HG03175 (cell line): ENCODE measurements around the gene MOV10L1.
A peak's percentile ranks its signal among the peaks of the same experiment; 100 is the strongest.

ENCODE experiments used
- ATAC-seq: cut with Tn5 transposase; IDR thresholded peaks from one replicate; pipeline ENCODE4 v1.9.1; 2021; ENCODE audit warnings: mild to moderate bottlenecking, moderate library complexity; ENCODE audit not compliant: unreplicated experiment

MOV10L1 gene

GRCh38 chr22:50184902-50185374 is 95.1 kb downstream of the MOV10L1 start:
- ATAC-seq, result no peak

GRCh38 chr22:50185375-50186087 is 95.7 kb downstream of the MOV10L1 start, which contains the start of gene TRABD:
TSS of gene TRABD (plus strand) at chr22:50185913. CDS start at chr22:50193061, 7,148 bp downstream.
- ATAC-seq, result peak; percentile 42

DNA sequence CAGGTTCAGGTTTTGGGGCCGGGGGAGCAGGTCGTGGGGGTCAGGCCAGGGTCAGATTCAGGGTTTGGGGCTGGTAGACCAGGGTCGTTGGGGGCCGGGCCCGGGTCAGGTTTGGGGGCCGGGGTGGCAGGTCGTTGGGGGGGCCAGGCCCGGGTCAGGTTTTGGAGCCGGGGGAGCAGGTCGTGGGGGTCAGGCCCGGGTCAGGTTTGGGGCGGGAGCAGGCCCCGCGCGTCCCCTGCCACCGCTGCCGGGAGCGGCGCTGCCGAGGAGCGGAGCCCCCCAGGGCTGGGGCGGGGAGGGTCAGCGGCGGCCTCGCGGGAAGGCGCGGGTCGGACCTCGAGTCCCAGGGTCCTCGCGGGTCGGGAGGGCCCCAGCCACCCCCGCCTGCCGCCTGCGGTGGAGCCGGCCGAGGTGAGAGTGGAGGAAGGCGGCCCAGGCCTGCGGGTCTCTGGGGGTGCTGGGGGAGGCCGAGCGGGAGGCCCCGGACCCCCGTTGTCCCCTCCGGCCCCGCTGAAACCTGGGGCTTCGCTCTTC is 96.4 kb downstream of the MOV10L1 start:
- ATAC-seq, result no peak

- ATAC-seq, result no peak
Measured at GRCh38 chr22:50186761-50187523, 97.1 kb downstream of the MOV10L1 start.

GRCh38 chr22:50188356-50188755 is 98.5 kb downstream of the MOV10L1 start:
- no peak for ATAC-seq

DNA sequence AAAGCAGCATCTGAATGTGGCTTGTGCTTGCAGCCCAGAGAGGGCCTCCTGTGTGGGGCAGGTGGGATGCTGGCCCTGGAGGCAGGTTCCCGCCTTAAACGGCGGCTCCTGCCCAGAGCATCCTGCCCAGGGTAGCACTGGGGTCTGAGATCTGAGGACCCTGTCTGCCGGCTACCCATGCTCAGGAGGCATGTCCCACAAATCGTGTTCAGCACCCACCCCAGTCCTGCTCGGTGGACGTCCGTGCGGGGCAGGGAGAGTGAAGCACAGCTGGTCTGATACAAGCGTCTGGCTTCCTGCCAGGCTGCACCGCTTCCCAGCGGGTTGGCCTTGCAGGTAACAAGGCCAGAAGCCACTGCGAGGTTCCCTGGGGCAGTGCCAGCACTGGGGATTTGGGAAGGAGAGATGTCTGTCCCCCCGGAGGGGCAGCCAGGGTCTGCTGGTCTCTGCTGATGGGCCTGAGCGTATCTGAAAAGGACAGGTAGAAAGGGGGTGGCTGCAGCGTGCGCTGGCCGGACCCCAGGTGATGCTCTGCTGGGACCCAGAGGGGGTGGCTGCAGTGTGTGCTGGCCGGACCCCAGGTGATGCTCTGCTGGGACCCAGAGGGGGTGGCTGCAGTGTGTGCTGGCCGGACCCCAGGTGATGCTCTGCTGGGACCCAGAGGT is 99.5 kb downstream of the MOV10L1 start:
- no peak for ATAC-seq

- peak; percentile 4 for ATAC-seq
Measured at GRCh38 chr22:50189849-50190181, 100.0 kb downstream of the MOV10L1 start.

GRCh38 chr22:50190182-50190940 is 100.6 kb downstream of the MOV10L1 start:
- peak; percentile 51 for ATAC-seq

DNA sequence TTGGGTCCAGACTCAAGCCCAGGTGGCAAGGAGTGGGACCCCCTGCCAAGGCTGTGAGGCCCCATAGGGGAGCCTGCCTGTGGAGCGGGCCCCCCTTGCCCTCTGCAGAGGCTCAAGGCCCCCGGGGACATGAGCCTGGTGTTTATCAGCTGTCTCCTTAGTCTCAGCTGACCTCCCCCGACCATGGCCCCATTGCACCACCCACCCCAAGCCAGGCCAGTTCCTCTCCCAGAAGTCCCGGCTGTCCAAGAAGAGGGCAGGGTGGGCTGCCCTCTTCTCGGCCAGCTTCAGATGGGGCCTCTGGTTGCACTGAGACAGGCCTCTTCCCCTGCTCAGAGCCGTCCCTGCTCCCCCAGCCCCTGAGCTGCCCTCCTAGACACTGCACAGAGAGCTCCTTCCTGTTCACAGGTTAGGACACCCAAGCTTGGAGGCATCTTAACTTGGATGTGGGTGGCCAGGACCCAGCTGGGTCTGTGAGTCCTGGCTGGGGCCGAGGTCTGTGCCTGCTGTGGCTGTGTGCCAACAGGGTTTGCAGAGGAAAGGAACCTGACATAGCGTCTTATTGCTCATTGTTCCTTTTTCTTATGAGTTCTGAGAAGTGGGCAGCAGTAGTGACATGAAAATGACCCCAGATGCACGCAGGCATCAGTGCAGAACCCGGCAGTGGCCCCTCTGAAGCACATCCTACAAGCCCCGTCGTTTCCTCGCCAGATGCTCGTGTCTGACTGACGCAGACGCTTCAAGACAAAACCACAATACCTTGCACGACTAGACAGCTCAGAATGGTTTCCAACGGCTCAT is 101.3 kb downstream of the MOV10L1 start:
- ATAC-seq, result peak; percentile 32

GRCh38 chr22:50192436-50193204 is 102.8 kb downstream of the MOV10L1 start:
- no peak for ATAC-seq

- no peak for ATAC-seq
Measured at GRCh38 chr22:50193621-50194020, 103.8 kb downstream of the MOV10L1 start.

- ATAC-seq, result no peak
Measured at GRCh38 chr22:50194037-50194805, 104.4 kb downstream of the MOV10L1 start.

GRCh38 chr22:50196256-50196655 is 106.5 kb downstream of the MOV10L1 start:
- ATAC-seq, result no peak

DNA sequence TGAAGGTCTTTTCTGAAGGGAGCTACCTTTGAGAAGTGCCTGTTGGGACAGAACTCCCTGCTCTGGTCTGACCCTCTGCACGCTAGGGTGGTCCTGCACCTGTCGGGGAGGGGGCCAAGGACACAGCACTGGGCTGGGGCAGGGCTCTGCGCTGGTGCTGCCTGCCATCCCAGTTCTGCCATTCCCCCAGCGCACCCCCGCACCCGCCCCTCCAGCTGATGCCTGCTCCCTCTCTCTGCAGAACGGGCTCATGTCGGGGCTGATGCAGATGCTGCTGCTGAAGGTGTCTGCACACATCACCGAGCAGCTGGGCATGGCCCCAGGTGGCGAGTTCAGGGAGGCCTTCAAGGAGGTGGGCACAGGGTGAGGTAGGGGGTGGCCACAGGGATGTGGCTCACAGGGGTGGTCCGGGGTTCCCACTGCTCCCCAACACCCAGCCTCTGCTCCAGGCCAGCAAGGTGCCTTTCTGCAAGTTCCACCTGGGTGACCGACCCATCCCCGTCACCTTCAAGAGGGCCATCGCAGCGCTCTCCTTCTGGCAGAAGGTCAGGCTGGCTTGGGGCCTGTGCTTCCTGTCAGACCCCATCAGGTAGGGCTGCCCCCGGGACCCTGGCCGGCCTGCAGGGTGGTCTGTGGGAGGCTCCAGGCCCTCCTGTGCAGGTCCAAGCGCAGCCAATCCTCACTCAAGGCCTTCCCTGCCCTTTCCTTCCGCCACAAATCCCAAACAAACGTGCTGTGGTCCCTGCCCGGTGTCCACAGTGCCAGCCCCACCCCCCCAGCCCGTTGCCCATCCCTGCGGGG is 107.4 kb downstream of the MOV10L1 start:
- no peak for ATAC-seq

GRCh38 chr22:50197856-50198623 is 108.2 kb downstream of the MOV10L1 start:
- ATAC-seq, result no peak

DNA sequence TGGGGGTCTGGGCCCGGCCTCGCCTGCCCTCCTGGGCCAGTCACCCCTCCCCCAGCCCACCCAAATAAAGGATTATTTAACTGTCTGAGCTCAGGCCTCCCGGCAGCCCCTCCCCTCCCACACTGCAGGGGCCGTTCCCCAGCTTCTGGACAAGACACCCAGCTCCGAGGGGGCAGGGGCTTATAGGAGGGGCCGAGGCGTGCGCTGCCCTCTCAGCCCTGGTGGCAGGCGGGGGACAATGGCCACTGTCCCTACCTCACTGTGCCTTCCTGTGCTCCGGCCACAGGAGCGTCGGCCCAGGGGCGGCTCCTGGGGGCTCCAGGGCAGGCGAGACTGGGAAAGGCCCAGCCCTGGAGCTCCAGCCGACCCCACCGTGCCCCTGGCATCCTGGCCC is 108.8 kb downstream of the MOV10L1 start:
- ATAC-seq, result no peak

DNA sequence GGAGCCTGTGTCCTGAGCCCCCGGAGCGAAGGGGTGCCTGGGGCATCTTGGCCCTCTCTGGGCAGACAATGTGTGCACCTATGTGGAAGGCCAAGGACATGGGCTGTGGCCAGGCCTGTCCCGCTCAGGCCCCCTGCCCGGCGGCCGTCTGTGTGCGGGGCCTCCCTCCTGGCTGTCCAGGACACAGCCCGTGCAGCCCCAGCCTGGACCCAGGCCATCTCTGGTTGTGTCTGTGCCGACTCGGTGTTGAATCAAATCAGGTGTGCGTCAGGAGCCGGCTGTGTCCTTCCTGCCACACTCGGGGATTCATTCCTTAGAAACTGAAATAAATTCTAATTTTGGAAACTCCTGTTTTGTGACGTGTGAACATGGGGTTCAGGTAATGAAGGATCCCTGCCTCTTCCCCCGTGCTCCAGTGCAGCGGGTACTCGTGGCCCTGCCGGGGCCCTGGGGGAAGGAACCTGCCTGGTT is 109.5 kb downstream of the MOV10L1 start:
- ATAC-seq, result no peak
